Activated T-helper 17 cell treated with anti-CD3 and anti-CD28 coated beads, Interleukin-2, amount 50 U/mL, for 72 hours (primary cell): ENCODE measurements around the gene GLRX5. TPM values are rescaled to one million over a fixed set of nuclear protein-coding genes. Genes with fewer than 3 reads are reported as not detected.
A peak's percentile ranks its signal among the peaks of the same experiment; 100 is the strongest.

Source experiments
- ATAC-seq: fragments of 150-1000 bp; cut with Tn5 transposase; replicated peaks from 2 replicates; pipeline ENCODE4 v1.10.0; 2021; ENCODE audit warnings: mild to moderate bottlenecking, moderate library complexity
- H3K27ac Mint-ChIP-seq: one replicate; pipeline ENCODE4 v1.8.0; 2022; ENCODE audit warnings: mixed read lengths
- H3K27me3 Mint-ChIP-seq: one replicate; pipeline ENCODE4 v1.8.0; 2022; ENCODE audit warnings: mixed read lengths
- H3K36me3 Mint-ChIP-seq: one replicate; pipeline ENCODE4 v1.8.0; 2022; ENCODE audit warnings: low read depth, mild to moderate bottlenecking, mixed read lengths
- H3K4me1 Mint-ChIP-seq: one replicate; pipeline ENCODE4 v1.8.0; 2022; ENCODE audit warnings: mixed read lengths
- H3K4me3 Mint-ChIP-seq: one replicate; pipeline ENCODE4 v1.8.0; 2022; ENCODE audit warnings: mild to moderate bottlenecking, mixed read lengths
- H3K9me3 Mint-ChIP-seq: one replicate; pipeline ENCODE4 v1.8.0; 2022; ENCODE audit warnings: mixed read lengths
- total RNA-seq, 2 donors: library from RNA; stranded (reverse); gene quantifications; one replicate each; pipeline ENCODE4 v1.2.3, GENCODE V29; 2022

GLRX5 gene
- total RNA-seq, 2 donors from 2014 or later, result 21.5 to 61.4 TPM

- no peak for ATAC-seq
- peak overlapping the region; percentile 94 for H3K27ac Mint-ChIP-seq
- H3K36me3 Mint-ChIP-seq, result peaks cover 41% of the 10 kb centered on the region
- H3K9me3 Mint-ChIP-seq, result no peaks in the 10 kb centered on the region
- no peaks in the 10 kb centered on the region for H3K27me3 Mint-ChIP-seq
- H3K4me1 Mint-ChIP-seq, result peaks cover 48% of the 10 kb centered on the region
- H3K4me3 Mint-ChIP-seq, result peak overlapping the region; percentile 76
These were observed 39.8 kb upstream of the GLRX5 start for GRCh38 chr14:95495076-95495475.

GRCh38 chr14:95495538-95496025 lies 39.3 kb upstream of the GLRX5 start:
- Mint-ChIP-seq H3K9me3 (no peaks in the 10 kb centered on the region), H3K36me3 (peaks cover 46% of the 10 kb centered on the region), H3K4me1 (peaks cover 49% of the 10 kb centered on the region), H3K27me3 (no peaks in the 10 kb centered on the region), H3K27ac (peak overlapping the region; percentile 94), H3K4me3 (peak overlapping the region; percentile 76)
- ATAC-seq, result peak; percentile 85

- H3K27me3 Mint-ChIP-seq, result no peaks in the 10 kb centered on the region
- peaks cover 52% of the 10 kb centered on the region for H3K4me1 Mint-ChIP-seq
- no peaks in the 10 kb centered on the region for H3K9me3 Mint-ChIP-seq
- peaks cover 51% of the 10 kb centered on the region for H3K36me3 Mint-ChIP-seq
- H3K27ac Mint-ChIP-seq, result peak overlapping the region; percentile 94
- peak overlapping the region; percentile 76 for H3K4me3 Mint-ChIP-seq
- peak; percentile 73 for ATAC-seq
These were observed 38.7 kb upstream of the GLRX5 start for GRCh38 chr14:95496111-95496681.

- ATAC-seq, result no peak
- Mint-ChIP-seq H3K36me3 (peaks cover 51% of the 10 kb centered on the region), H3K27me3 (no peaks in the 10 kb centered on the region), H3K9me3 (no peaks in the 10 kb centered on the region), H3K27ac (peak overlapping the region; percentile 94), H3K4me3 (peak overlapping the region; percentile 76), H3K4me1 (peaks cover 56% of the 10 kb centered on the region)
These were observed 38.1 kb upstream of the GLRX5 start for GRCh38 chr14:95496690-95497259.

GRCh38 chr14:95497561-95498011 lies 37.3 kb upstream of the GLRX5 start:
- no peaks in the 10 kb centered on the region for H3K9me3 Mint-ChIP-seq
- H3K27ac Mint-ChIP-seq, result peak overlapping the region; percentile 22
- peaks cover 54% of the 10 kb centered on the region for H3K4me1 Mint-ChIP-seq
- H3K36me3 Mint-ChIP-seq, result peaks cover 53% of the 10 kb centered on the region
- H3K4me3 Mint-ChIP-seq, result peak overlapping the region; percentile 76
- ATAC-seq, result no peak
- no peaks in the 10 kb centered on the region for H3K27me3 Mint-ChIP-seq

- H3K36me3 Mint-ChIP-seq, result peaks cover 65% of the 10 kb centered on the region
- peak overlapping the region; percentile 79 for H3K27ac Mint-ChIP-seq
- H3K4me3 Mint-ChIP-seq, result peak overlapping the region; percentile 41
- no peaks in the 10 kb centered on the region for H3K9me3 Mint-ChIP-seq
- no peak for ATAC-seq
- peaks cover 55% of the 10 kb centered on the region for H3K4me1 Mint-ChIP-seq
- H3K27me3 Mint-ChIP-seq, result no peaks in the 10 kb centered on the region
These were observed 36.1 kb upstream of the GLRX5 start for GRCh38 chr14:95498622-95499353.

- Mint-ChIP-seq H3K27ac (peak overlapping the region; percentile 79), H3K9me3 (no peaks in the 10 kb centered on the region), H3K4me1 (peaks cover 55% of the 10 kb centered on the region), H3K4me3 (peak overlapping the region; percentile 41), H3K27me3 (no peaks in the 10 kb centered on the region), H3K36me3 (peaks cover 67% of the 10 kb centered on the region)
- peak; percentile 37 for ATAC-seq
These were observed 35.5 kb upstream of the GLRX5 start for GRCh38 chr14:95499354-95499750.

GRCh38 chr14:95500201-95500681 lies 34.6 kb upstream of the GLRX5 start:
- ATAC-seq, result no peak
- Mint-ChIP-seq H3K4me3 (peak overlapping the region; percentile 41), H3K27me3 (no peaks in the 10 kb centered on the region), H3K36me3 (peaks cover 69% of the 10 kb centered on the region), H3K9me3 (no peaks in the 10 kb centered on the region), H3K4me1 (peaks cover 57% of the 10 kb centered on the region), H3K27ac (peak overlapping the region; percentile 79)

GRCh38 chr14:95500772-95501401 lies 34.0 kb upstream of the GLRX5 start:
- peaks cover 70% of the 10 kb centered on the region for H3K36me3 Mint-ChIP-seq
- H3K27me3 Mint-ChIP-seq, result no peaks in the 10 kb centered on the region
- peak overlapping the region; percentile 35 for H3K4me3 Mint-ChIP-seq
- H3K4me1 Mint-ChIP-seq, result peaks cover 53% of the 10 kb centered on the region
- ATAC-seq, result no peak
- no peaks in the 10 kb centered on the region for H3K9me3 Mint-ChIP-seq
- H3K27ac Mint-ChIP-seq, result peak overlapping the region; percentile 49

GRCh38 chr14:95502381-95502950 lies 32.4 kb upstream of the GLRX5 start:
- ATAC-seq, result no peak
- H3K36me3 Mint-ChIP-seq, result peaks cover 84% of the 10 kb centered on the region
- peaks cover 49% of the 10 kb centered on the region for H3K4me1 Mint-ChIP-seq
- H3K9me3 Mint-ChIP-seq, result no peaks in the 10 kb centered on the region
- peak overlapping the region; percentile 72 for H3K4me3 Mint-ChIP-seq
- H3K27ac Mint-ChIP-seq, result peak overlapping the region; percentile 94
- H3K27me3 Mint-ChIP-seq, result no peaks in the 10 kb centered on the region

- Mint-ChIP-seq H3K27ac (peak overlapping the region; percentile 94), H3K36me3 (peaks cover 90% of the 10 kb centered on the region), H3K4me1 (peaks cover 55% of the 10 kb centered on the region), H3K9me3 (no peaks in the 10 kb centered on the region), H3K27me3 (no peaks in the 10 kb centered on the region), H3K4me3 (peak overlapping the region; percentile 72)
- peak; percentile 18 for ATAC-seq
These were observed 31.3 kb upstream of the GLRX5 start for GRCh38 chr14:95503365-95504134.

GRCh38 chr14:95504135-95505029 lies 30.5 kb upstream of the GLRX5 start:
- H3K9me3 Mint-ChIP-seq, result no peaks in the 10 kb centered on the region
- H3K4me1 Mint-ChIP-seq, result peaks cover 56% of the 10 kb centered on the region
- no peaks in the 10 kb centered on the region for H3K27me3 Mint-ChIP-seq
- H3K27ac Mint-ChIP-seq, result peak overlapping the region; percentile 94
- peaks cover 83% of the 10 kb centered on the region for H3K36me3 Mint-ChIP-seq
- H3K4me3 Mint-ChIP-seq, result peak overlapping the region; percentile 72
- peak; percentile 85 for ATAC-seq
